GM12892 (cell line): ENCODE measurements around the gene LRRC75B.
A peak's percentile ranks its signal among the peaks of the same experiment; 100 is the strongest.
"Not testable (repeated sequence)": the region's sequence is repeated elsewhere in the genome, so short reads cannot be mapped to it uniquely, and the experiment has no call there.

Experiments
- DNase-seq: peaks from one replicate; pipeline ENCODE4 v3.0.0; 2011; ENCODE audit not compliant: insufficient read length
- FAIRE-seq: peaks from 2 replicates; lab custom pipeline; 2011; peaks lifted over from hg19 to GRCh38; lab: Jason Lieb, UNC
- POLR2A ChIP-seq: IDR thresholded peaks from 2 replicates; pipeline ENCODE4 v1.6.1; 2011; ENCODE audit warnings: low read depth, low read length, control low read depth
- POLR2AphosphoS5 ChIP-seq: IDR thresholded peaks from 2 replicates; pipeline ENCODE4 v1.6.1; 2011; ENCODE audit warnings: low read depth, low read length, control low read depth
- TAF1 ChIP-seq: IDR thresholded peaks from 2 replicates; pipeline ENCODE4 v1.6.1; 2011; ENCODE audit warnings: low read depth, mild to moderate bottlenecking, control low read depth, low read length, borderline replicate concordance

The LRRC75B gene

GRCh38 chr22:24607429-24607983 is 14.6 kb upstream of the LRRC75B start:
- TF ChIP-seq POLR2A (peak; percentile 64; the same call in 1 of the 2 replicates), POLR2AphosphoS5 (peak; percentile 54; the same call in 1 of the 2 replicates)
- FAIRE-seq: peak; percentile 78
- DNase-seq: peak; percentile 58

GRCh38 chr22:24606340-24606739 is 13.5 kb upstream of the LRRC75B start:
- FAIRE-seq: not testable (repeated sequence)

GRCh38 chr22:24603770-24604629 is 11.1 kb upstream of the LRRC75B start:
- not testable (repeated sequence) for FAIRE-seq

More at GRCh38 chr22:24606340-24606739, 13.5 kb upstream of the LRRC75B start:
- DNase-seq: not testable (repeated sequence)

GRCh38 chr22:24602847-24603769 is 10.2 kb upstream of the LRRC75B start, which contains the start of gene GGT1:
Gene GGT1 (plus strand): TSS chr22:24603193. CDS start chr22:24611082, 7,889 bp downstream.
- FAIRE-seq: not testable (repeated sequence)

More at GRCh38 chr22:24603770-24604629, 11.1 kb upstream of the LRRC75B start:
- DNase-seq: not testable (repeated sequence)

DNA sequence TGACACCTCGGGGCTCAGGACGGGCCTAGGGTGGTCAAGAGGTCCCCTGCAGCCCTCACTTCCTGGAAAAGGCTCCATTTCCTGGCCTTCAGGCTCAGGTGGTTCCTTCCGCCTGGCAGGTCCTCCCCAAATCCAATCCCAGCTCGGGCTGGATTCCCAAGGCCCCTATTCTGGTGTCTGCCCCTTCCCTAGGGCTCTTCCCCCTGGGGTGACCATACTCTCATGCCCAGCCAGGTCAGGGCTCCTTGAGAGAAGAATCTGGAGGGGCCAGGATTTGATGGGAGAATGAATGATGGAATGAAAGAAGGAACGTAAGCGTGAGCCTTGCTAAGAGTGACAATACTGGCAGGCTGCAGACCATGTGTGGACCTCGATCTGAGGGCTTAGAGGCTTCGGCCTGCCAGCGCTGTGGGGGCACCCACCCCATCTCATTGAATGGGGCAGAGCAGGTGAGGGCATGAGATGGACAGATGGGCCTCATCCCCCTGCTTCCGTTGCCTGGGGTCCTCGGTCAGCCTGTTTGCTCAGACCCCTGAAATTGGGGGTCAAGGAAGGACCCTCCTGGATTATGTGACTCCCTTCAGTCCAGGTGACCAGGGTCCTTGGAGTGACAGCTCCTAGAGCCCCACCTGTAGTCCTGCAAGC is 9.4 kb upstream of the LRRC75B start:
- not testable (repeated sequence) for FAIRE-seq, DNase-seq

More at GRCh38 chr22:24602847-24603769, 10.2 kb upstream of the LRRC75B start, which contains the start of gene GGT1:
- not testable (repeated sequence) for DNase-seq

DNA sequence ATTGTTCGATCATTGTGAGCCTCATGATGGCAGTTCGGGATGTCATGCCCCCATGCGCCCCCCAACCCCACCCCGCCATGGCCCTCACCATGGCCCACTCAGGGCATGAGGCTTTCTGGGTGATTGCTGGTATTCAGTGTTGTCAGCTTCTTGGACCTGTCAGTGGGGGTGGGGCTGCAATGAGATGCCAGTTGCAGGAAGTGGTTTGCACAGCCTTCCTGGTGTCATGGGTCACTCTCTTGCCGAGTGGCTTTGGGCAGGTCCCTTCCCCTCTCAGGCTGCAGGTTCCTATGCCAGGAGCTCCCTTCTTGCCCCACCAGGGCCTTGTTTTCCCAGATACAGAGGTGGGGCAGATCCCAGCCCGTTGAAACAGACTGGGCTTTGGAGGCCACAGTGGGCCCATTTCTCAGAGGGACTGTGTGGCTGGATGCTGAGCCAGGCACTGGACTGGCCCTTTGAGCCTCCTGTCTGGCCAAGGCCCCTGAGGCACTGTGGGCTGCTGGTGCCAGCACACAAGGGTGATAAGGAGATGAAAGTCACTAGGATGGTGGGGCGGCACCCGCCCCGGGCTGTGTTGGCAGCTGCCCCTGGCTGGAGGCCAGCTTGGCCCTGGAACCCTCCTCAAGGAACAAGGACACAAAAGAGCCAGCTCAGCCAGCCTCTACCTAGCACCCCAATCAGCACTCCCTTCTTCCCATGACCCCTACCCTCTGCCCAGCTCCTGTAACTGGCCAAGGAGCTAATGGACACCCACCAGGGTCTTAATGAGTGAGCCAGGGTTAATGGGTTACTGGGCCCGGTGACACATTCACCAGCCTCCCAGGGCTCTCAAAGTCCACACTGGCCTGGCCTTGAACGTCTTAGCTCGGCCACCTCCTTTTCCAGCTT is 8.6 kb upstream of the LRRC75B start:
- DNase-seq (no peak), FAIRE-seq (no peak)
- TF ChIP-seq TAF1: no peak
- TF ChIP-seq POLR2A: no peak
- no peak for TF ChIP-seq POLR2AphosphoS5

DNA sequence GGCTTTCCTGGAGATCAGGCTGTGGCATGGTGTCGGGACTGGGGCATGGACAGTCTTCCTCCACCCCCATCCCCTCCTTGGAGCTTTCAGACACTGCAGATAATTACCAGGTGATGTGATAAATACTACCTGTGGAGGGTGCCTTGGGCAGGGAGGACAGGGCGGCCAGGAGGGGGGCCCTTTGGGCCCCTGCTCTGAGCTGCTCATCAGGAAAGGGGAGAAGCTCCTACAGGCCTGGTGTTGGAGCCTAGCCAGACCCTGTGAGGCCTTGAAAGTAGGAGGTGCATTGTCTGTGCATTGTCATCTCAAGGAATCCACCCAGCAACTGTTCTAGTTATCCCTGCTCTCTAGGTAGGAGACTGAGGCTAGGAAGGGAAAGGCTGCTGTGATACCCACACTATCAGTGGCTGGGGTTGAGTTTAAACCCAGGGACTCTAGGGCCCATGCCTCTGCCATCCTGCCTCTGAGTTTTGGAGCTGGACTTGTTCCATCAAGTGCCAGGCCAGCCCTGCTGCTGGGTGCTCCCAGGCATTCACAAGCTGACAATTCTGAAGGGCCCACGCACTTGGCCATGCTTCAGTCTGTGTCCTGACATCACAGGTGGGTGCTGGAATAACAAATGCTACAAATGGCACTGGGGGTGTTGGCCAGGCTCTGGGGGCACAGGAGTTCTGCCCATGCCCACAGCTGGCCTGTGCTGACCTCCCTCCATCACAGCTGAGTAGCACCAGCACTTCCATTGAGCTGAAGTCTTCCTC is 7.3 kb upstream of the LRRC75B start:
- not testable (repeated sequence) for DNase-seq, FAIRE-seq

GRCh38 chr22:24599514-24599913 is 6.6 kb upstream of the LRRC75B start:
- FAIRE-seq: no peak

GRCh38 chr22:24597076-24597475 is 4.2 kb upstream of the LRRC75B start:
- not testable (repeated sequence) for FAIRE-seq, DNase-seq

More at GRCh38 chr22:24599514-24599913, 6.6 kb upstream of the LRRC75B start:
- no peak for DNase-seq
- TF ChIP-seq TAF1: no peak
- TF ChIP-seq POLR2AphosphoS5: no peak
- no peak for TF ChIP-seq POLR2A

- FAIRE-seq (no peak), DNase-seq (no peak)
- TF ChIP-seq POLR2AphosphoS5 (no peak), POLR2A (no peak), TAF1 (no peak)
Observed at GRCh38 chr22:24595863-24596262, 3.0 kb upstream of the LRRC75B start.
